ENCODE data around the gene GSTA5. TPM values are rescaled to one million over a fixed set of nuclear protein-coding genes. Genes with fewer than 3 reads are reported as not detected.
"Not testable (repeated sequence)": the region's sequence is repeated elsewhere in the genome, so short reads cannot be mapped to it uniquely, and the experiment has no call there.

GSTA5 gene
- total RNA-seq, 1 donor from 2014 or later, result not detected

DNA sequence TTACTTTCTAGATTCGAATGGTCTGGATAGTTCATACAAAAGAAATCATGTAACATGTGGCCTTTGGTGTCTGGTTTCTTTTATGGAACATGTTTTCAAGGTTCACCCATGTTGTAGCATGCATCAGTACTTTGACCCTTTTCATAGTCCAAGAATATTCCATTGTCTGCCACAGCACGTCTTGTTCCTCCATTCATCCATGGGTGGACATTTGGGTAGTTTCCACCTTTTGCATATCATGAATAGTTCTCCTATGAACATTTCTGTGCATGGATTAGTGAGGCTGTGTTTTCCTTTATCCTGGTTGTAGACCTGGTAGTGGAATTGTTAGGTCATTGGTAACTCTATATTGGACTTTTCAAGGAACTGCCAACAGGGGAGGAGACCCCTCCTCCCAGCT, 37.2 kb upstream of the GSTA5 start:
- Histone ChIP-seq H3K36me3 (ENCODE audit: control insufficient read depth, insufficient read depth, low read length) (no peaks in the 10 kb centered on the region), H3K4me3 (ENCODE audit: low read depth, low read length) (no peak overlapping the region), H3K27me3 (ENCODE audit: control insufficient read depth, insufficient read depth, low read length) (peaks cover 13% of the 10 kb centered on the region)
- FAIRE-seq, result no peak
- TF ChIP-seq, protein P1, sequence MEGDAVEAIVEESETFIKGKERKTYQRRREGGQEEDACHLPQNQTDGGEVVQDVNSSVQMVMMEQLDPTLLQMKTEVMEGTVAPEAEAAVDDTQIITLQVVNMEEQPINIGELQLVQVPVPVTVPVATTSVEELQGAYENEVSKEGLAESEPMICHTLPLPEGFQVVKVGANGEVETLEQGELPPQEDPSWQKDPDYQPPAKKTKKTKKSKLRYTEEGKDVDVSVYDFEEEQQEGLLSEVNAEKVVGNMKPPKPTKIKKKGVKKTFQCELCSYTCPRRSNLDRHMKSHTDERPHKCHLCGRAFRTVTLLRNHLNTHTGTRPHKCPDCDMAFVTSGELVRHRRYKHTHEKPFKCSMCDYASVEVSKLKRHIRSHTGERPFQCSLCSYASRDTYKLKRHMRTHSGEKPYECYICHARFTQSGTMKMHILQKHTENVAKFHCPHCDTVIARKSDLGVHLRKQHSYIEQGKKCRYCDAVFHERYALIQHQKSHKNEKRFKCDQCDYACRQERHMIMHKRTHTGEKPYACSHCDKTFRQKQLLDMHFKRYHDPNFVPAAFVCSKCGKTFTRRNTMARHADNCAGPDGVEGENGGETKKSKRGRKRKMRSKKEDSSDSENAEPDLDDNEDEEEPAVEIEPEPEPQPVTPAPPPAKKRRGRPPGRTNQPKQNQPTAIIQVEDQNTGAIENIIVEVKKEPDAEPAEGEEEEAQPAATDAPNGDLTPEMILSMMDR (IDR thresholded peaks at IDR 0.05; ENCODE audit: insufficient read depth, low read length, severe bottlenecking), result no peak
- DNase-seq (ENCODE audit: low read depth), result no peak

- DNase-seq (ENCODE audit: low read depth) (peak; percentile 92), FAIRE-seq (no peak)
- Histone ChIP-seq H3K36me3 (ENCODE audit: control insufficient read depth, insufficient read depth, low read length) (no peaks in the 10 kb centered on the region), H3K27me3 (ENCODE audit: control insufficient read depth, insufficient read depth, low read length) (peaks cover 15% of the 10 kb centered on the region), H3K4me3 (ENCODE audit: low read depth, low read length) (no peak overlapping the region)
- TF ChIP-seq, protein P1 (IDR thresholded peaks at IDR 0.05; ENCODE audit: insufficient read depth, low read length, severe bottlenecking), result no peak
These were observed 36.6 kb upstream of the GSTA5 start for GRCh38 chr6:52877168-52877567.

DNA sequence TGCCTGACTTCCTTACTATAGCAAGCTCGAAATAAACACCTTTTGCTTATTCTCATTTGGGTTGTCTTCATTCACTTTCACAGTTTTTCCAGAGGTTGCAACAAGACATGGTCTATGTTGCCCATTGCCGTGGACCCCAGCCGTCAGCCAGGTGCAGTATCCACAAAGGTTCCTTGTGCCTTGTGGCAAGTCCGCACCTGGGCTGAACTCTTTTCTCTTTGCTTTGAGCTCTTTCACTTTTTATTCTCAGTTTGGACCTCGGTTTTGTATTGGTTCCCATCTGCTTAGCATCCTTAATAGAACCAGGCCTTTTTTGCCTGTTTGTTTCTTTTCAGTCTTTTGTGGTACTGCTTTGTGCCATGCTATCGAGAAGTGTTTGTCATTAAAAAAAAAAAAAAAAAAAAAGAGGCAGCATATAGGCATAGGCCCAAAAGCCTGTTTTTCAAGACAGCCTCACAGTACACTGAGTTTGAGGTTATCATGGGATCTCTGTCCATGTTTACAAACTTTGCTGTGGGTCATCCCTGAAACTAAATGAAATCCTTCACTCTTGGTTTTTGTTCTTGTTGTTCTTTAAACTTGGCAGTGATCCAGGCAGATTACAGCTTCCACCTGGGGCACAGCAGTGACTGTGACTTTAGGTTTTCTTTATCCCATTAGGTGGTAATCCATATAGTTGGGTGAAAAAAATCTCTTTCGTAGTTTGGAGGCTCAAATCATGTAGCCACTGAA, 35.6 kb upstream of the GSTA5 start:
- no peak overlapping the region for H3K4me3 ChIP-seq (ENCODE audit: low read depth, low read length)
- peaks cover 15% of the 10 kb centered on the region for H3K27me3 ChIP-seq (ENCODE audit: control insufficient read depth, insufficient read depth, low read length)
- no peak for FAIRE-seq

GRCh38 chr6:52872031-52872430, 31.4 kb upstream of the GSTA5 start:
- FAIRE-seq, result no peak
- Histone ChIP-seq H3K4me3 (ENCODE audit: low read depth, low read length) (no peak overlapping the region), H3K36me3 (ENCODE audit: control insufficient read depth, insufficient read depth, low read length) (no peaks in the 10 kb centered on the region), H3K27me3 (ENCODE audit: control insufficient read depth, insufficient read depth, low read length) (peaks cover 15% of the 10 kb centered on the region)
- TF ChIP-seq, protein P1 (IDR thresholded peaks at IDR 0.05; ENCODE audit: insufficient read depth, low read length, severe bottlenecking), result no peak
- DNase-seq (ENCODE audit: low read depth), result peak; percentile 36

More for the DNA sequence above, 35.6 kb upstream of the GSTA5 start:
- TF ChIP-seq, protein P1 (IDR thresholded peaks at IDR 0.05; ENCODE audit: insufficient read depth, low read length, severe bottlenecking), result no peak
- H3K36me3 ChIP-seq (ENCODE audit: control insufficient read depth, insufficient read depth, low read length), result no peaks in the 10 kb centered on the region
- no peak for DNase-seq (ENCODE audit: low read depth)

DNA sequence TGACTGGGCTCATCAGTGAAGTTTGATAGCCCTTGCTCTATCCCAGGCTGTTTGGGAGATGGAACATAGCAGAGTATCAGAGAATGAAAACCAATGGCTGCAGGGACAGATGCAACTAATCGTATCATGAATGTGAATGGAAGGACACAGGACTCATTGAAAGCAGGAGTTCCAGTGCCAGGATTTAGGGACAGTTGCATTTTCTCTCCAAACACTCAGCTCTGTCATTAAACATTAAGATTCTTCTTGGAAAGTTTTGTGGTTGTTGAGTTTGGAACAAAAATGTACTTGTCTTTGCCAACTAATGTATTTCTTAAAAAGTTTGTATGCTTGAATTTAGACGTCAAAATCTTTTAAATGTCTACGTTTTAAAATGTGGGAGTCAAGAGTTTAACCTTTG, 31.0 kb upstream of the GSTA5 start:
- TF ChIP-seq, protein P1 (IDR thresholded peaks at IDR 0.05; ENCODE audit: insufficient read depth, low read length, severe bottlenecking), result no peak
- DNase-seq (ENCODE audit: low read depth) (no peak), FAIRE-seq (no peak)
- Histone ChIP-seq H3K4me3 (ENCODE audit: low read depth, low read length) (no peak overlapping the region), H3K36me3 (ENCODE audit: control insufficient read depth, insufficient read depth, low read length) (no peaks in the 10 kb centered on the region), H3K27me3 (ENCODE audit: control insufficient read depth, insufficient read depth, low read length) (peaks cover 15% of the 10 kb centered on the region)

- not testable (repeated sequence) for DNase-seq (ENCODE audit: low read depth); FAIRE-seq; H3K4me3 ChIP-seq (ENCODE audit: low read depth, low read length); H3K36me3 ChIP-seq (ENCODE audit: control insufficient read depth, insufficient read depth, low read length)
- H3K27me3 ChIP-seq (ENCODE audit: control insufficient read depth, insufficient read depth, low read length), result peaks cover 12% of the 10 kb centered on the region
These were observed 29.9 kb upstream of the GSTA5 start for GRCh38 chr6:52870335-52871091.

GRCh38 chr6:52868899-52869298, 28.3 kb upstream of the GSTA5 start:
- not testable (repeated sequence) for FAIRE-seq; H3K4me3 ChIP-seq (ENCODE audit: low read depth, low read length); H3K27me3 ChIP-seq (ENCODE audit: control insufficient read depth, insufficient read depth, low read length); H3K36me3 ChIP-seq (ENCODE audit: control insufficient read depth, insufficient read depth, low read length); DNase-seq (ENCODE audit: low read depth)
